ENCODE results near the gene TMEM37.

GRCh38 chr2:119431155-119431975 lies at the start of gene TMEM37:
- TF ChIP-seq POLR2AphosphoS5 (IDR thresholded peaks at IDR 0.05) (peak in 1 of 2 donors; percentile 32), CTCF (IDR thresholded peaks at IDR 0.05) (no peak), POLR2A (IDR thresholded peaks at IDR 0.05; ENCODE audit: low read depth) (no peak), EP300 (IDR thresholded peaks at IDR 0.05) (no peak)
